Measurements from ENCODE around the gene CMTM8.

The CMTM8 gene

GRCh38 chr3:32347343-32348125 lies 109.1 kb downstream of the CMTM8 start:
- no peak for DNase-seq (ENCODE audit: low spot score)

GRCh38 chr3:32349184-32349583 lies 110.7 kb downstream of the CMTM8 start:
- DNase-seq (ENCODE audit: low spot score), result no peak
- Histone ChIP-seq H3K4me3 (ENCODE audit: severe bottlenecking) (no peak overlapping the region), H3K27me3 (ENCODE audit: insufficient read depth, poor library complexity, severe bottlenecking) (no peaks in the 10 kb centered on the region), H3K9me3 (ENCODE audit: severe bottlenecking) (no peaks in the 10 kb centered on the region), H3K27ac (ENCODE audit: poor library complexity, severe bottlenecking) (no peak overlapping the region), H3K4me1 (ENCODE audit: insufficient read depth, poor library complexity, severe bottlenecking) (no peaks in the 10 kb centered on the region), H3K36me3 (ENCODE audit: low read depth) (no peaks in the 10 kb centered on the region)
- no peak for ATAC-seq (ENCODE audit: low read depth)
- TF ChIP-seq CTCF (IDR thresholded peaks at IDR 0.05; ENCODE audit: poor library complexity, severe bottlenecking), result no peak

More at GRCh38 chr3:32347343-32348125, 109.1 kb downstream of the CMTM8 start:
- H3K4me3 ChIP-seq (ENCODE audit: severe bottlenecking), result no peak overlapping the region
- no peak for ATAC-seq (ENCODE audit: low read depth)
- TF ChIP-seq CTCF (IDR thresholded peaks at IDR 0.05; ENCODE audit: poor library complexity, severe bottlenecking), result no peak
- no peaks in the 10 kb centered on the region for H3K9me3 ChIP-seq (ENCODE audit: severe bottlenecking)
- H3K27me3 ChIP-seq (ENCODE audit: insufficient read depth, poor library complexity, severe bottlenecking), result no peaks in the 10 kb centered on the region
- no peak overlapping the region for H3K27ac ChIP-seq (ENCODE audit: poor library complexity, severe bottlenecking)
- H3K4me1 ChIP-seq (ENCODE audit: insufficient read depth, poor library complexity, severe bottlenecking), result no peaks in the 10 kb centered on the region
- no peaks in the 10 kb centered on the region for H3K36me3 ChIP-seq (ENCODE audit: low read depth)

- no peak overlapping the region for H3K27ac ChIP-seq (ENCODE audit: poor library complexity, severe bottlenecking)
- H3K27me3 ChIP-seq (ENCODE audit: insufficient read depth, poor library complexity, severe bottlenecking), result no peaks in the 10 kb centered on the region
- H3K4me3 ChIP-seq (ENCODE audit: severe bottlenecking), result no peak overlapping the region
- no peaks in the 10 kb centered on the region for H3K9me3 ChIP-seq (ENCODE audit: severe bottlenecking)
- H3K36me3 ChIP-seq (ENCODE audit: low read depth), result no peaks in the 10 kb centered on the region
- no peak for TF ChIP-seq CTCF (IDR thresholded peaks at IDR 0.05; ENCODE audit: poor library complexity, severe bottlenecking)
- ATAC-seq (ENCODE audit: low read depth), result no peak
- no peak for DNase-seq (ENCODE audit: low spot score)
- H3K4me1 ChIP-seq (ENCODE audit: insufficient read depth, poor library complexity, severe bottlenecking), result no peaks in the 10 kb centered on the region
These were observed 114.1 kb downstream of the CMTM8 start for GRCh38 chr3:32352563-32352962.

GRCh38 chr3:32353351-32353750 lies 114.9 kb downstream of the CMTM8 start:
- no peaks in the 10 kb centered on the region for H3K36me3 ChIP-seq (ENCODE audit: low read depth)
- no peak overlapping the region for H3K4me3 ChIP-seq (ENCODE audit: severe bottlenecking)
- no peak for DNase-seq (ENCODE audit: low spot score)
- TF ChIP-seq CTCF (IDR thresholded peaks at IDR 0.05; ENCODE audit: poor library complexity, severe bottlenecking), result no peak
- H3K4me1 ChIP-seq (ENCODE audit: insufficient read depth, poor library complexity, severe bottlenecking), result no peaks in the 10 kb centered on the region
- H3K9me3 ChIP-seq (ENCODE audit: severe bottlenecking), result no peaks in the 10 kb centered on the region
- no peak for ATAC-seq (ENCODE audit: low read depth)
- no peaks in the 10 kb centered on the region for H3K27me3 ChIP-seq (ENCODE audit: insufficient read depth, poor library complexity, severe bottlenecking)
- H3K27ac ChIP-seq (ENCODE audit: poor library complexity, severe bottlenecking), result no peak overlapping the region

GRCh38 chr3:32354362-32354778 lies 115.9 kb downstream of the CMTM8 start:
- no peaks in the 10 kb centered on the region for H3K27me3 ChIP-seq (ENCODE audit: insufficient read depth, poor library complexity, severe bottlenecking)
- no peak for TF ChIP-seq CTCF (IDR thresholded peaks at IDR 0.05; ENCODE audit: poor library complexity, severe bottlenecking)
- ATAC-seq (ENCODE audit: low read depth), result no peak
- H3K27ac ChIP-seq (ENCODE audit: poor library complexity, severe bottlenecking), result no peak overlapping the region
- no peaks in the 10 kb centered on the region for H3K4me1 ChIP-seq (ENCODE audit: insufficient read depth, poor library complexity, severe bottlenecking)
- no peak overlapping the region for H3K4me3 ChIP-seq (ENCODE audit: severe bottlenecking)
- DNase-seq (ENCODE audit: low spot score), result no peak
- H3K9me3 ChIP-seq (ENCODE audit: severe bottlenecking), result no peaks in the 10 kb centered on the region
- no peaks in the 10 kb centered on the region for H3K36me3 ChIP-seq (ENCODE audit: low read depth)

All from RWPE2 (cell line).